HL-60 (cell line): Measurements from ENCODE around the gene SDK1.

Experiments
- DNase-seq, 2 experiments: peaks; one replicate each; pipeline ENCODE4 v3.0.0-alpha.2; 2010 to 2020; ENCODE audit warnings: low read depth in 1 of 2, low spot score in 1 of 2
- H3K27ac ChIP-seq: fragments of 250-450 bp; sonication (Bioruptor Pico); replicated peaks from 2 replicates; pipeline ENCODE4 v1.5.1; 2020; ENCODE audit warnings: mild to moderate bottlenecking, moderate library complexity
- H3K27me3 ChIP-seq: fragments of 250-450 bp; sonication (Bioruptor Pico); 2 replicates; pipeline ENCODE4 v1.5.1; 2021; ENCODE audit warnings: mild to moderate bottlenecking, moderate library complexity; ENCODE audit not compliant: insufficient read depth, poor library complexity, severe bottlenecking
- H3K4me3 ChIP-seq: replicated peaks from 2 replicates; pipeline ENCODE4 v1.5.1; 2011; ENCODE audit warnings: mild to moderate bottlenecking, control low read depth, low read length; ENCODE audit not compliant: insufficient read depth
- CTCF ChIP-seq: IDR thresholded peaks from one replicate; pipeline ENCODE4 v1.5.1; 2011; ENCODE audit warnings: low read length, control low read depth, inconsistent platforms; ENCODE audit not compliant: insufficient read depth
- GABPA ChIP-seq: IDR thresholded peaks from 2 replicates; pipeline ENCODE4 v1.6.1; 2012; ENCODE audit warnings: low read depth
- POLR2AphosphoS5 ChIP-seq: IDR thresholded peaks from 2 replicates; pipeline ENCODE4 v1.6.1; 2012; ENCODE audit warnings: low read depth
- REST ChIP-seq: IDR thresholded peaks from 2 replicates; pipeline ENCODE4 v1.6.1; 2012; ENCODE audit warnings: low read depth; ENCODE audit not compliant: insufficient replicate concordance
- SPI1 ChIP-seq: IDR thresholded peaks from 2 replicates; pipeline ENCODE4 v1.6.1; 2012; ENCODE audit warnings: low read depth, mild to moderate bottlenecking, borderline replicate concordance

Gene SDK1

GRCh38 chr7:3488829-3489228 lies 187.8 kb downstream of the SDK1 start:
- no peak for DNase-seq
- Histone ChIP-seq H3K4me3 (no peak overlapping the region), H3K27me3 (no peaks in the 10 kb centered on the region), H3K27ac (no peak overlapping the region)
- TF ChIP-seq GABPA, result no peak
- TF ChIP-seq SPI1, result no peak
- no peak for TF ChIP-seq REST
- TF ChIP-seq POLR2AphosphoS5, result no peak
- no peak for TF ChIP-seq CTCF

GRCh38 chr7:3493499-3493898 lies 192.4 kb downstream of the SDK1 start:
- no peak overlapping the region for H3K4me3 ChIP-seq
- no peak for TF ChIP-seq GABPA
- no peak for TF ChIP-seq SPI1
- TF ChIP-seq CTCF, result no peak
- no peak for TF ChIP-seq POLR2AphosphoS5
- no peak for TF ChIP-seq REST
- H3K27ac ChIP-seq, result no peak overlapping the region
- no peak for DNase-seq
- no peaks in the 10 kb centered on the region for H3K27me3 ChIP-seq

GRCh38 chr7:3494947-3495346 lies 193.9 kb downstream of the SDK1 start:
- no peak for TF ChIP-seq REST
- no peak for TF ChIP-seq POLR2AphosphoS5
- no peak for TF ChIP-seq GABPA
- no peak for TF ChIP-seq SPI1
- no peak for TF ChIP-seq CTCF

More at GRCh38 chr7:3494947-3495346, 193.9 kb downstream of the SDK1 start:
- Histone ChIP-seq H3K27me3 (no peaks in the 10 kb centered on the region), H3K27ac (no peak overlapping the region), H3K4me3 (no peak overlapping the region)
- DNase-seq, result no peak
